GM21367 (cell line): ENCODE results near the gene PRDX2.

Source experiments
- ATAC-seq: cut with Tn5 transposase; IDR thresholded peaks from one replicate; pipeline ENCODE4 v1.9.1; 2021; ENCODE audit not compliant: unreplicated experiment

Gene PRDX2

GRCh38 chr19:12782424-12783290 lies 18.9 kb downstream of the PRDX2 start:
- ATAC-seq: no peak

- no peak for ATAC-seq
Measured at GRCh38 chr19:12782174-12782423, 19.5 kb downstream of the PRDX2 start.

- ATAC-seq: no peak
Measured at GRCh38 chr19:12779162-12779993, 22.2 kb downstream of the PRDX2 start.

- no peak for ATAC-seq
Measured at GRCh38 chr19:12778905-12779161, 22.8 kb downstream of the PRDX2 start.

GRCh38 chr19:12778017-12778904 lies 23.3 kb downstream of the PRDX2 start:
- ATAC-seq: no peak

- ATAC-seq: no peak
Measured at GRCh38 chr19:12777217-12778016, 24.2 kb downstream of the PRDX2 start.

GRCh38 chr19:12774588-12775555 lies 26.7 kb downstream of the PRDX2 start, which contains the start of gene HOOK2:
Gene HOOK2 (minus strand): TSS chr19:12775552. CDS start chr19:12775449, 103 bp downstream.
- no peak for ATAC-seq

GRCh38 chr19:12773571-12773970 lies 28.0 kb downstream of the PRDX2 start:
- ATAC-seq: no peak

- ATAC-seq: no peak
Measured at GRCh38 chr19:12772323-12772722, 29.3 kb downstream of the PRDX2 start.

- ATAC-seq: no peak
Measured at GRCh38 chr19:12770922-12771321, 30.7 kb downstream of the PRDX2 start.

- ATAC-seq: no peak
Measured at GRCh38 chr19:12769689-12770088, 31.9 kb downstream of the PRDX2 start.

- no peak for ATAC-seq
Measured at GRCh38 chr19:12767666-12768065, 33.9 kb downstream of the PRDX2 start.

GRCh38 chr19:12767150-12767549 lies 34.5 kb downstream of the PRDX2 start:
- no peak for ATAC-seq

GRCh38 chr19:12766051-12766521 lies 35.5 kb downstream of the PRDX2 start:
- no peak for ATAC-seq

- ATAC-seq: no peak
Measured at GRCh38 chr19:12764698-12765097, 36.9 kb downstream of the PRDX2 start.

- ATAC-seq: no peak
Measured at GRCh38 chr19:12763100-12763499, 38.5 kb downstream of the PRDX2 start.

GRCh38 chr19:12759686-12760085 lies 41.9 kb downstream of the PRDX2 start:
- ATAC-seq: no peak

GRCh38 chr19:12757544-12758274 lies 43.9 kb downstream of the PRDX2 start:
- ATAC-seq: no peak
